HEK293T (cell line): ENCODE results near the gene PARG.

ENCODE experiments used
- ELF4 ChIP-seq: fragments of 450-650 bp; IDR thresholded peaks from 2 replicates; pipeline ENCODE4 v1.6.1; 2017; ENCODE audit warnings: antibody characterized with exemption
- FOXK2 ChIP-seq: fragments of 450-650 bp; IDR thresholded peaks from 2 replicates; pipeline ENCODE4 v1.6.1; 2016; ENCODE audit warnings: mild to moderate bottlenecking
- SP1 ChIP-seq: fragments of 450-650 bp; IDR thresholded peaks from 2 replicates; pipeline ENCODE4 v1.6.1; 2017
- ZNF384 ChIP-seq: fragments of 450-650 bp; IDR thresholded peaks from 2 replicates; pipeline ENCODE4 v1.6.1; 2016

- TF ChIP-seq ZNF384 (no peak), ELF4 (no peak), FOXK2 (no peak), SP1 (no peak)
These were observed 150.7 kb downstream of the PARG start for GRCh38 chr10:49791100-49791499.
